NCI-H128 (cell line): ENCODE data around the gene MSL3.

Experiments
- DNase-seq: peaks from one replicate; lab custom pipeline; 2025; ENCODE audit not compliant: unreplicated experiment; lab: John Stamatoyannopoulos, UW

The MSL3 gene, protein sequence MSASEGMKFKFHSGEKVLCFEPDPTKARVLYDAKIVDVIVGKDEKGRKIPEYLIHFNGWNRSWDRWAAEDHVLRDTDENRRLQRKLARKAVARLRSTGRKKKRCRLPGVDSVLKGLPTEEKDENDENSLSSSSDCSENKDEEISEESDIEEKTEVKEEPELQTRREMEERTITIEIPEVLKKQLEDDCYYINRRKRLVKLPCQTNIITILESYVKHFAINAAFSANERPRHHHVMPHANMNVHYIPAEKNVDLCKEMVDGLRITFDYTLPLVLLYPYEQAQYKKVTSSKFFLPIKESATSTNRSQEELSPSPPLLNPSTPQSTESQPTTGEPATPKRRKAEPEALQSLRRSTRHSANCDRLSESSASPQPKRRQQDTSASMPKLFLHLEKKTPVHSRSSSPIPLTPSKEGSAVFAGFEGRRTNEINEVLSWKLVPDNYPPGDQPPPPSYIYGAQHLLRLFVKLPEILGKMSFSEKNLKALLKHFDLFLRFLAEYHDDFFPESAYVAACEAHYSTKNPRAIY

GRCh38 chrX:11757719-11758399 is at the start of gene MSL3:
TSS of gene MSL3 (plus strand) at chrX:11758237. CDS start at chrX:11758264, 27 bp downstream.
- DNase-seq, result no peak

DNA sequence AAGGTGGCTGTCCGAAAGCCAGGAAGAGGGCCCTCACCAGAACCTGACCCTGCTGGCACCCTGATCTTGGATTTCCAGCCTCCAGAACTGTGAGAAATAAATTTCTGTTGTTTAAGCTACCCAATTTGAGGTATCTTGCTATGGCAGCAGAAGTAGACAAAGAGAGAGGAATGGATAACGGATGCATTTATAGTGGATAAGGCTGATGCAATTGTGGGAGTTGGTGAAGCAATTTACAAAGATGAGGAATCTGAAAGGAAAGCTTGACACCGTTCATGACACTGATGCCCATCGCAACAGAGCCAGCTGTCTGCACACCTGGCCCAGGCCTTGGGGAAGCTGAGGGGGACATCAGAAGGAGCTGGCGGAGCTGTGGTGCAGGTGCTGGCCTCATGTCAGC is 35.7 kb upstream of the MSL3 start:
- no peak for DNase-seq

- DNase-seq, result no peak
These were observed 33.7 kb upstream of the MSL3 start for GRCh38 chrX:11724122-11725017.

DNA sequence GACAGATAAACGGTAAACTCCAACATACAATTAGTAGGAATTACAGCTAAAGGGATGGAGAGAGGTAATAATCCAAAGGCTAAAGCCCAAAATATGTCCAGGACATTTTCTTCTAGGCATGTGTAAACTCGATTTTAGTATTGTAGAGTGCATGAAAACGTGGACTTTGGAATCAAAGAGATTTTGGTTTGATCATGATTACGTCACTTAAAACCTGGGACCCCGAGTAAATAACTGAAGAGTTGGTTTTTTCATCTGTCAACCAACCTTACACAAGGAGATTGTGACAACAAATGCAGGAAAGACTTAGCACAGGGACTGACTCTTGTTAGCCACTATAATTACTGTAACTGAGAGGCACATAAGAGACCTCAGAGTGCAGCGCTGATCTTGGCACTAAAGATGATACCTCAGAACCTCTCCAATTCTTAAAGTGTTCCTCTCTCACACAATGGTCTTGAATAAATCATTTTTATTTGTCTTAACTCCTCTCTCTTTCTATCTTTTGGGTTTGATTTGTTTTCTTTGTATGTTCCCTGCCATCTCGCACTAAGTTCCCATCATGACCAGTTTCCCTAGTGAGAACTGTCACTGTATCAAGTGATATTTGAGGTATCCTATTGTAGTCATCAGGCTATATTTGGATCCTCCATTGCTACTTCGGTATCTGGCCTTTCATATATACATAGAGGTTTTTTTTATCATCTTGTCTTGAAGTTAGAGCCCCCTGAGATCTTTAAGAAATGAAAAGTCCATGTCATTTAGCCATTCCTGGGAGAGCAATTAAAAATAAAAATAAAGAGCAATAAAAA is 32.2 kb upstream of the MSL3 start:
- no peak for DNase-seq

DNA sequence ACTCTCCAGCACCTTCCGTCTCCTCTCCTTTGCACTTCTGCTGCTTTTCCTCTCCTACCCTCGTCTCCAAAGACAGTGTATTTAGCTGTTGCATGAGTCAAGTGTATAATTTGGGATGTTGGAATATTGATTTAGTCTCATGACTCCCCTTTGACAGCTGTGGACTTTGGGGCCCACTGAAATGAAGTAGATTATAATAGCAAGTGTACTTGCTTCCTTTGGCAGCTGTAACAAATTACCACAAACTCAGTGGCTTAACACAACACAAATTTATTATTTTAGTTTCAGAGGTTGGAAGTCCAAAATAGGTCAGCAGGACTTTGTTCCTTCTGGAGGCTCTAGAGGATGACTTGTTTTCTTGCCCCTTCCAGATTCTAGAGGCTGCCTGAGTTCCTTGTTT is 29.5 kb upstream of the MSL3 start:
- DNase-seq, result no peak

DNA sequence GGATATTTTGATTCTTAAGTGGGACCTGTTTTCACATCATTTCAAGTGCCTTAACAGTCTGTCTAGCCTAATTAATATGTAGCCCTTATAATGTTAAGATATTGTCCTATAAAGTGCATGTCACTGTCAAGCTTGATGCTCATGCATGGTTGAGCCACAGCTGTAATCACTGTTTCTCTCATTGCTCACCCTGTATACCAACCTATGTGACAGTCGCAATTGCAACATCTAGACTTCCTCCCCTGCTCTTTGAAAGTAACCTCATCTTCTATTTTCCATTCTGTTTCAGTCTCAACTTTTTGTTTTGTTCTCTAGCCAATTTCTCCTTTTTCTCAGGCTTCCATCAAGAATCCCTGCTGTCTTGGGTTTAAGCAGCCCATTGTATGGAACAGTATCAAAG is 24.4 kb upstream of the MSL3 start:
- DNase-seq, result no peak

- DNase-seq, result no peak
These were observed 18.3 kb upstream of the MSL3 start for GRCh38 chrX:11739776-11740175.

- DNase-seq, result no peak
These were observed 17.2 kb upstream of the MSL3 start for GRCh38 chrX:11740794-11741193.

- DNase-seq, result no peak
These were observed 16.5 kb upstream of the MSL3 start for GRCh38 chrX:11741574-11741973.

GRCh38 chrX:11745881-11746280 is 12.2 kb upstream of the MSL3 start:
- DNase-seq, result no peak

DNA sequence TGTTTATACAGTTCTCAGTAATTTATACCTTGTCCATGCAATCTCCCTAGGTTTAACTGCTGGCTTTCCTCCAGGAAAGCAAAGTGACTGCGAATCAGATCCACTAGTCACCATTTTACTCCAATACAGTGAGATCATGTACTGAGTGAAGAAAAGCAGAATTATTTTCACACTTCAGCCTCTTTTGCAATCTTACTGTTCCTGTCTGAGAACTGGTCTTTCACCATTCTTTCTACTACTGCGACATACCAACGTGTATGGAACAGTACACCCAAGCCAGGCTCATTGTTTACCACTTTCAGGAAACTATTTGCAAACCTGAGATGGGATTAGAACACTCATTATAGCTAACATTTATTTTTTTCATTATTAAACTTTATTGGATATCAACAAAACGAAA is 8.0 kb upstream of the MSL3 start:
- DNase-seq, result no peak

GRCh38 chrX:11750694-11751093 is 7.3 kb upstream of the MSL3 start:
- no peak for DNase-seq

DNA sequence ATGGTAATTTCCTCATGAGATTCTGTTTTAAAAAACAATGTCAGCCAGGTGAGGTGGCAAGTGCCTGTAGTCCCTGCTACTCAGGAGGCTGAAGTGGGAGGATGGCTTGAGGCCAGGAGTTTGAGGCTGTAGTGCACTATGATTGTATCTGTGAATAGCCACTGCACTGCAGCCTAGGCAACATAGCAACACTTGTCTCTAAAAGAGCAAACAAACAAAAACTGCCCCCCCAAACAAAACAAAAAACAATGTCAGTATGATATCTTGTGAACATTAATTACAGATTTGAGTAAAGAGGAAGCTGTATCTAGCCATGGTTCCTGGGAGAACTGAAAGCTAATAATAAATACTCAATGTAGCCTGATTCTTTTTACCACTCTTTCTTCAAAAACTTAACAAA is 6.8 kb upstream of the MSL3 start:
- DNase-seq, result no peak

DNA sequence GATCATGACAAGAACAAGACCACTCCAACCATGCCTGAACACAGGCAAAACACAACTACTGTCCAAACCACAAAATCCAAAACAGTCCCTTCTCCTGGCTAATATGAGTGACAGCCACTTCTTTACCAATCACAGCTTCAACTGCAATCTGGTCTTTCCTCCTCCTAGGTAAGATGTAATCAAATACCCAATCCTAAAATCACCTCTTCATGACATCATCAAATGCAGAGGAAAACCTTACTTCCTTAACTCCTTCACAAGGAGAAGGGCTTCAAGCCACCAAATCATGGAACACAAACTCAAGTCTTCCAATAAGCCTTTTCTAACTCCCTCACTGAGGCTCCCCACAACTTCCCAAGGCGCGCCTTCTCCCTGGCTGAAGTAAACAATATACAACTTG is 4.4 kb upstream of the MSL3 start:
- no peak for DNase-seq

DNA sequence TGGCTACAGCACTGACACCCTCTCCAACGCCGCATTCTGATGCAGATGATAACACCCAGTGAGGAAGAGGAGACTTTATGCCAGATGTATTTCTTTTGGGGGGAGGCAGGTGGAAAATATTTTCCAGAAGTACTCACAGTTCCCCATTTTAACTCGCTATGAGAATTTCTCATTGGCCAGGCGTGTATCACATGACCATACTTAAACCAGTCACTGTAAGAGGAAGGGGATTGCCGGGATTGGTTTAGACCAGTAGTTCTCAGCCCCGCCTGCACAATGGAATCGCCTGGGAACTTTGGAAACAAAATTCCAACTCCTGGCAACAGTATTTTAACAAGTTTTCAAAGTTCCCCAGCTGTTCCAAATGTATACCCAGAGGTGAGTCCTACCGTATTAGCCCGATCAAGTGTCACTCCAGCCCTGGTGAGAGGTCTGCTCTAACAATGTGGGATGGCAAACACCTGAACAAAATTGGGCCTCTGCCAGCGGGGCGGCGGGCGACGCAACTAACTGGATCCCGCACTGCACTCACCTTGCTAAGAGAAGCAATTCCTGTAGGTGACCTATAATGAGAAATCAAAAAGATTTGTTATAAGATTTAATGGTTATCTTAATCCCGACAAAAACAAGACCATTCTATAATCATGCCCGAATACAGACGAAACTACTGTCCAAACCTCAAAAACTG is 2.9 kb upstream of the MSL3 start:
- no peak for DNase-seq

DNA sequence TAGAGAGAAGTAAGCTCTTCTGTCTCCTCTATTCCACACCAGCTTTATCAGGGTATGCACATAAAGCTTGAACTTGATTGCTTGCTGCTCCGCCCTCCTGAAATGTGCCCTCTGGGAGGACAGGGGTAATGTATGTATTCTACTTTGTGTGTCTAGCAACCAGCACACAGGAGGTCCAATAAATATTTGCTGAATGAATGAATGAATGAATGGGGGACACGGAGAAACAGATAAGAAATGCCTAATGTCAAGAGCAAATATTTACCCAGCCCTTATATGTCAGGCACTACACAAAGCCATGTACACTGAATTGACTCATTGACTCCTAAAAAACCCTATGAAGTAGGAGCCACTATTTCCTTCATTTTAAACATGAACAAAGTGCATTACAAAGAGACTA is 2.3 kb upstream of the MSL3 start:
- DNase-seq, result no peak

DNA sequence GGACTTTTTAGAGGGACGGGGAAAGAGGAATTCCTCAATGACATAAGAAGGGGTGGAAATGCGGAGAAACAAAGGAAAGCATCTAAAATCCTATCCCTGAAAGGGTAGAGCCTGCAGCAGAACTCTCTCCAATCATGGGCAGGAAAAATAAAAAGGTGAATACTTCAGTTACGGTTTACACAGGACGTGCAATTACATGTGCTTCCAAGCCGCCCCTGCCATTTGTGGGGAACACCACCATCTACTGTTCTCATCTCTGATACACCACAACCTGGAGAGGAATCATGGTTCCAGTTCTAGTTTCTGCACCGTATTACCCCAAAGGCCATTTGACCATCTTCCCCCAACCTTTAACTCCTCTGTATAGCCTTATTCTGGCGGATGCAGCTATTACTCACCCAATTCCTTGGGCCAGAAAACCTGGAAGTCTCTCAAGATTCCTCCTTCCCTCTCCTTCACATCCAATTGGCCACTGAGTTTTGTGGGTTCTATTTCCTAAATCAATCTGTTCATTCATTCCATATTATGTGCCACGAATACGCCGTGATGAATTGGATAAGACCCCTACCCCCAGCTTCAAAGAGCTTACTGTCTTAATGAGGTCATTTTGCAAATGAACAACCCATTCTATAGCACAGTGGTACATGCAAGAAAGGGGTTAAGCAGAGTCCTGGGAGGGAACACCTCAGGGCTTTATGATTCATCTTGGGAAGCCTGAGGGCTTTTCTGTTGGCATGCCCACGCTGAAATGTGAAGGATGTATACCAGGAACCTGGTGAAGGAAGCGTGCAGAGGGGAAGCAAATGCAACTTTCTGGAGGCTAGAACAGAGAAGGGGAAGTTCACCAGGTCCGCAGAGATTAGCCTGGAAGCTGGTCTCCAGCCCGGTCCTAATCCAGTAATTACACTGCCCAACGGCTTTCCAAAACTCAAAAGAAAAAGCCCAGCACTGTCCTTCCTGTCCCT is 1.4 kb upstream of the MSL3 start:
- no peak for DNase-seq

DNA sequence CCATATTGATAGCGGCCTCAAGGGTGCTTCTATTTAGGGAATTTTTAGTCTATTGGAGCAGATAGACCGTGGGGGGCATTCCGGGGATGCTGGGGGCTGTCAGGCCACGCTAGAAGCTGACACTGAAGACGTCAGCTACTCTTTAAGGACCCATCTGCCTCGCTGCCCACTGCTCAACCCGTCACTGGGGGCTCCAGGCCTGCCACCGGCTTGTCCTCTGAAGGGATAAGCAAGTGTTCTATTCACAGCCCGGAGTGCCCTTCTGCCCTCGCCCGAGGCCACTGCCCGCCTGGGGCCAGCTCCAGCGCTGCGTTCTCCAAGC is 679 bp upstream of the MSL3 start:
- DNase-seq, result no peak
